CD4-positive, alpha-beta memory T cell (primary cell): Measurements from ENCODE around the gene RAMP3. TPM values are rescaled to one million over a fixed set of nuclear protein-coding genes. Genes with fewer than 3 reads are reported as not detected.

ENCODE experiments used
- CTCF ChIA-PET: fragments of 350-600 bp; sonication (Branson Sonifier 250); formaldehyde crosslinking; loops from one replicate; lab custom pipeline; 2021; ENCODE audit warnings: inconsistent platforms; ENCODE audit not compliant: partially characterized antibody; lab: Charles Lee
- POLR2A ChIA-PET: fragments of 350-600 bp; sonication (Branson Sonifier 250); formaldehyde crosslinking; loops from one replicate; lab custom pipeline; 2021; ENCODE audit not compliant: partially characterized antibody; lab: Charles Lee
- DNase-seq, 5 donors: peaks; one replicate each; pipeline versions ENCODE4 v3.0.0 to v3.0.0-alpha.2; 2020 to 2022; ENCODE audit warnings: mixed read lengths in 1 of 5
- H3K27ac ChIP-seq: one replicate; pipeline ENCODE4 v1.7.0; 2013; ENCODE audit warnings: low read depth, low read length
- H3K27me3 ChIP-seq: 2 replicates; pipeline ENCODE4 v1.7.0; 2013; ENCODE audit warnings: mild to moderate bottlenecking, low read length, moderate library complexity; ENCODE audit not compliant: insufficient read depth
- H3K36me3 ChIP-seq: 2 replicates; pipeline ENCODE4 v1.7.0; 2013; ENCODE audit warnings: mild to moderate bottlenecking, low read length, moderate library complexity; ENCODE audit not compliant: insufficient read depth
- H3K4me1 ChIP-seq: 2 replicates; pipeline ENCODE4 v1.7.0; 2013; ENCODE audit warnings: mild to moderate bottlenecking, low read length, moderate library complexity; ENCODE audit not compliant: insufficient read depth
- H3K4me3 ChIP-seq, 2 donors: one replicate each; pipeline ENCODE4 v1.7.0; 2013; ENCODE audit warnings: low read length in 2 of 2, mild to moderate bottlenecking in 1 of 2
- H3K9me3 ChIP-seq, 2 donors: one replicate each; pipeline ENCODE4 v1.7.0; 2013; ENCODE audit warnings: low read length in 2 of 2, control low read depth in 1 of 2; ENCODE audit not compliant: control insufficient read depth in 1 of 2
- H3K27ac Mint-ChIP-seq, 7 donors: one replicate each; pipeline ENCODE4 v1.8.0; 2020 to 2021; ENCODE audit warnings: mixed read lengths in 7 of 7, mild to moderate bottlenecking in 6 of 7, inconsistent platforms in 3 of 7, moderate library complexity in 3 of 7
- H3K27me3 Mint-ChIP-seq, 2 donors: one replicate each; pipeline ENCODE4 v1.8.0; 2020 to 2021; ENCODE audit warnings: mixed read lengths in 2 of 2
- H3K36me3 Mint-ChIP-seq, 2 donors: one replicate each; pipeline ENCODE4 v1.8.0; 2020 to 2021; ENCODE audit warnings: mixed read lengths in 2 of 2, inconsistent platforms in 1 of 2, mild to moderate bottlenecking in 1 of 2
- H3K4me1 Mint-ChIP-seq, 4 donors: one replicate each; pipeline ENCODE4 v1.8.0; 2020 to 2021; ENCODE audit warnings: mixed read lengths in 4 of 4, mild to moderate bottlenecking in 1 of 4
- H3K4me3 Mint-ChIP-seq, 8 donors: one replicate each; pipeline ENCODE4 v1.8.0; 2020 to 2021; ENCODE audit warnings: mixed read lengths in 8 of 8, mild to moderate bottlenecking in 7 of 8, moderate library complexity in 6 of 8, inconsistent platforms in 3 of 8
- H3K9me3 Mint-ChIP-seq, 8 donors: one replicate each; pipeline ENCODE4 v1.8.0; 2020 to 2021; ENCODE audit warnings: mixed read lengths in 8 of 8, mild to moderate bottlenecking in 5 of 8, inconsistent platforms in 3 of 8, moderate library complexity in 1 of 8
- intact Hi-C: fragments of 100-400 bp; cut with micrococcal nuclease; formaldehyde crosslinking; loops from one replicate; pipeline ENCODE4 v1.15.1; 2023
- polyA plus RNA-seq, 2 donors: library from polyadenylated mRNA; unstranded; fragments of 300-500 nt; fragmentation: Illumina TruSeq; gene quantifications; one replicate each; pipeline ENCODE4 v1.2.3, GENCODE V29; 2021
- total RNA-seq, 2 experiments: library from RNA; stranded (reverse); gene quantifications; one replicate each; pipeline ENCODE4 v1.2.3, GENCODE V29; 2021

RAMP3 gene
- total and polyA plus RNA-seq, 4 experiments from 2014 or later = 0.38 to 1.6 TPM; not detected in 2

- H3K36me3 Mint-ChIP-seq = peaks cover 0 to 6% of the 10 kb centered on the region in 2 donors
- ChIA-PET CTCF (no interaction called here), POLR2A (interaction anchor here (1.0 kb wide), 1 partner anchor 20 kb away, joined by 3 read pairs; no protein-coding TSS in a partner anchor)
- intact Hi-C loops = no loop called here
- Histone ChIP-seq H3K9me3 (no peaks in the 10 kb centered on the region), H3K4me3 (no peak overlapping the region), H3K4me1 (peaks cover 7% of the 10 kb centered on the region), H3K27ac (no peak overlapping the region), H3K36me3 (no peaks in the 10 kb centered on the region), H3K27me3 (no peaks in the 10 kb centered on the region)
- peak overlapping the region in 2 of 7 donors; percentile 42 to 71 for H3K27ac Mint-ChIP-seq
- no peak for DNase-seq
- H3K27me3 Mint-ChIP-seq = peaks cover 4% of the 10 kb centered on the region in 2 donors
- H3K9me3 Mint-ChIP-seq = peaks cover 0 to 4% (median 0%) of the 10 kb centered on the region in 8 donors
- no peak overlapping the region for H3K4me3 Mint-ChIP-seq
- H3K4me1 Mint-ChIP-seq = peaks cover 5 to 21% (median 14%) of the 10 kb centered on the region in 4 donors
These were observed 41.5 kb upstream of the RAMP3 start for GRCh38 chr7:45116048-45116447.

- H3K4me1 Mint-ChIP-seq = peaks cover 1 to 18% (median 7%) of the 10 kb centered on the region in 4 donors
- ChIA-PET POLR2A (interaction anchor here (0.6 kb wide), 1 partner anchor 8 kb away, joined by 3 read pairs; no protein-coding TSS in a partner anchor), CTCF (interaction anchor here (1.1 kb wide), 1 partner anchor 271 kb away, joined by 3 read pairs; no protein-coding TSS in a partner anchor)
- no peak overlapping the region for H3K4me3 Mint-ChIP-seq
- Histone ChIP-seq H3K4me1 (peaks cover 7% of the 10 kb centered on the region), H3K9me3 (no peaks in the 10 kb centered on the region), H3K4me3 (no peak overlapping the region), H3K36me3 (no peaks in the 10 kb centered on the region), H3K27ac (no peak overlapping the region), H3K27me3 (no peaks in the 10 kb centered on the region)
- H3K36me3 Mint-ChIP-seq = no peaks in the 10 kb centered on the region
- no peak for DNase-seq
- H3K27ac Mint-ChIP-seq = peak overlapping the region in 1 of 7 donors; percentile 68
- H3K27me3 Mint-ChIP-seq = peaks cover 3 to 4% of the 10 kb centered on the region in 2 donors
- peaks cover 0 to 4% (median 0%) of the 10 kb centered on the region in 8 donors for H3K9me3 Mint-ChIP-seq
- intact Hi-C loops = no loop called here
These were observed 40.0 kb upstream of the RAMP3 start for GRCh38 chr7:45117582-45117981.

DNA sequence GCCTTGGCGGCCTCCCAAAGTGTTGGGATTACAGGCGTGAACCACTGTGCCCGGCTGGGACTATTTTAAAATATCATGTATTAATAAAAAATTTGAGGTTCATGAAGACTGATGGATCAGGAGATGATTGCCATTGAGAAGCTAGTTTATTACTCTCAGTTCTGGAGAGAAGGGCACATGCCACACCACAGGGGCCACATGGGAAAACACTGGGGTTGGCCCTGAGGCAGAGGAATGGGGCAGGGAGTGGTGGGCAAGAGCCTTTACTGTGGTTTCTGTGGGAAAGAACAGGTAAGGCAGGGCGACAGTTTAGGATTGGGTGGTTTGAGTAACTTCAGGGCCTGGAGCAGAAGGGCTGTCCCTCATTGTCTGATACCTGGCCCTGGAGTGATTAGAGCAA, 39.3 kb upstream of the RAMP3 start:
- H3K4me3 ChIP-seq = no peak overlapping the region
- peak overlapping the region in 1 of 7 donors; percentile 60 for H3K27ac Mint-ChIP-seq
- H3K4me1 ChIP-seq = peaks cover 14% of the 10 kb centered on the region
- H3K27me3 Mint-ChIP-seq = peaks cover 3 to 4% of the 10 kb centered on the region in 2 donors
- no peaks in the 10 kb centered on the region for H3K36me3 Mint-ChIP-seq
- H3K9me3 Mint-ChIP-seq = peaks cover 0 to 4% (median 0%) of the 10 kb centered on the region in 8 donors
- no peak overlapping the region for H3K27ac ChIP-seq
- POLR2A ChIA-PET = interaction anchor here (0.6 kb wide), 1 partner anchor 7 kb away, joined by 3 read pairs; no protein-coding TSS in a partner anchor
- no peak overlapping the region for H3K4me3 Mint-ChIP-seq
- CTCF ChIA-PET = interaction anchor here (1.1 kb wide), 1 partner anchor 272 kb away, joined by 3 read pairs; no protein-coding TSS in a partner anchor
- no peaks in the 10 kb centered on the region for H3K9me3 ChIP-seq
- H3K4me1 Mint-ChIP-seq = peaks cover 8 to 19% (median 11%) of the 10 kb centered on the region in 4 donors
- H3K36me3 ChIP-seq = no peaks in the 10 kb centered on the region
- intact Hi-C loops = no loop called here
- DNase-seq = no peak
- H3K27me3 ChIP-seq = no peaks in the 10 kb centered on the region

GRCh38 chr7:45118889-45119331, 38.7 kb upstream of the RAMP3 start:
- H3K4me3 Mint-ChIP-seq = no peak overlapping the region
- ChIA-PET CTCF (no interaction called here), POLR2A (no interaction called here)
- peaks cover 0 to 4% (median 0%) of the 10 kb centered on the region in 8 donors for H3K9me3 Mint-ChIP-seq
- Histone ChIP-seq H3K36me3 (no peaks in the 10 kb centered on the region), H3K4me3 (no peak overlapping the region), H3K27ac (no peak overlapping the region), H3K27me3 (no peaks in the 10 kb centered on the region), H3K4me1 (peaks cover 20% of the 10 kb centered on the region), H3K9me3 (no peaks in the 10 kb centered on the region)
- intact Hi-C loops = no loop called here
- no peak for DNase-seq
- H3K27ac Mint-ChIP-seq = no peak overlapping the region
- peaks cover 14 to 25% (median 15%) of the 10 kb centered on the region in 4 donors for H3K4me1 Mint-ChIP-seq
- H3K27me3 Mint-ChIP-seq = peaks cover 3 to 4% of the 10 kb centered on the region in 2 donors
- no peaks in the 10 kb centered on the region for H3K36me3 Mint-ChIP-seq

GRCh38 chr7:45119550-45119949, 38.0 kb upstream of the RAMP3 start:
- Mint-ChIP-seq H3K36me3 (no peaks in the 10 kb centered on the region), H3K4me1 (peaks cover 14 to 27% (median 15%) of the 10 kb centered on the region in 4 donors), H3K4me3 (no peak overlapping the region), H3K27ac (peak overlapping the region in 1 of 7 donors; percentile 17), H3K27me3 (peaks cover 0 to 4% of the 10 kb centered on the region in 2 donors), H3K9me3 (peaks cover 0 to 4% (median 0%) of the 10 kb centered on the region in 8 donors)
- CTCF ChIA-PET = no interaction called here
- Histone ChIP-seq H3K27ac (no peak overlapping the region), H3K9me3 (no peaks in the 10 kb centered on the region), H3K36me3 (no peaks in the 10 kb centered on the region), H3K27me3 (no peaks in the 10 kb centered on the region), H3K4me1 (peaks cover 26% of the 10 kb centered on the region), H3K4me3 (no peak overlapping the region)
- POLR2A ChIA-PET = no interaction called here
- DNase-seq = no peak
- intact Hi-C loops = no loop called here

DNA sequence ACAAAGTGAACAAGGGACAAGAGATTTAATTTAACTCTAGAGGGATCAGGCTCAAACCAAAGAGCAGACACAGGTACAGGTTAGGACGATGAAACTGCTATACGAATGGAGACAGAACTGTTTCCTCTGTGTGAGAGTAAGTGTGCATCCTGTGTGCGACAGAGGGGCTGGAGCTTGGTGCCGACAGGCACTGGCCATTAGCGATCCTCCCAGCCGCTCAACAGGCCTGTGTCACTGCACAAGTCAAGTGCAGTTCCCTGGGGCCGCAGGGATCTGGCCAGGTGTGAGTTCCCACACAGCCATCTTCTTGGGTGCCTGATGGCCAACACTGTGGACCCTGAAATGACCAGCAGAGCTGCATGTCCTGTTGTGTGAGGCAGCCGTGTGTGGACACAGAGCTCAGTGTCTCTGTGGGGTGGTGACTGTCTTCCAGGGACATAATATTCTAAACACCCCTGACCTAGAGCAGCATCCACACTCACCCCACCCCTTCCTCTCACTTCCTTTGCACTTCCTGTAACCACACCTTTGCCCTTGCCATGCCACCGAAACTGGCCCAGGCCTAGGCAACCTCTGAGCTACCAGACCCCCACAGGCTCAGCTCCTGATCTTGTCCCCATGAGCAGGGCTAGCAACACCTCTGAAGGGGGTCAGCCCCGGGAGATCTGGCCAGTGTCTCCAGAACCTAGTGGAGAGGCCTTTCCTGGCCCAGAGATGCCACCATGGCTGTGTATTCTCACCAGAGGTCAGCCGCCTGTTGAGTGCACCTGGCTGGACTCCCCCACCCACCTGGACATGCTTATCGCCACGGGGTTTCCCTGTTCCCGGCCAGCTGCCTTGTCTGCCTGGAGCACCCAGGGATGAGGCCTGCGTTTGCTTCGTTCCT, 34.4 kb upstream of the RAMP3 start:
- Mint-ChIP-seq H3K27me3 (no peaks in the 10 kb centered on the region), H3K27ac (peak overlapping the region; percentile 40 to 94 (median 87)), H3K36me3 (no peaks in the 10 kb centered on the region), H3K9me3 (peaks cover 0 to 4% (median 0%) of the 10 kb centered on the region in 8 donors), H3K4me1 (peaks cover 14 to 27% (median 18%) of the 10 kb centered on the region in 4 donors), H3K4me3 (peak overlapping the region in 7 of 8 donors; percentile 60 to 87 (median 77))
- ChIA-PET POLR2A (interaction anchor here (1.0 to 4.2 kb wide), 5 partner anchors 12 to 517 kb away, joined by 3 to 32 read pairs (median 4); partner anchors contain the start of genes OGDH, PURB and TBRG4), CTCF (interaction anchor here (0.6 to 4.6 kb wide), 4 partner anchors 12 to 266 kb away, joined by 3 to 19 read pairs (median 3); no protein-coding TSS in a partner anchor)
- DNase-seq = peak in 2 of 5 donors; percentile 15 to 23
- Histone ChIP-seq H3K36me3 (no peaks in the 10 kb centered on the region), H3K4me1 (peaks cover 26% of the 10 kb centered on the region), H3K27me3 (no peaks in the 10 kb centered on the region), H3K27ac (peak overlapping the region; percentile 29), H3K9me3 (no peaks in the 10 kb centered on the region), H3K4me3 (peak overlapping the region; percentile 9 to 19)
- intact Hi-C loops = no loop called here
